SHP77 treated with DMSO at 0.1 percent for 48 hours (cell line): ENCODE measurements around the gene PTPN5.
A peak's percentile ranks its signal among the peaks of the same experiment; 100 is the strongest.
"Not testable (repeated sequence)": the region's sequence is repeated elsewhere in the genome, so short reads cannot be mapped to it uniquely, and the experiment has no call there.

Experiments
- DNase-seq: peaks from one replicate; lab custom pipeline; 2025; lab: John Stamatoyannopoulos, UW

PTPN5 gene

DNA sequence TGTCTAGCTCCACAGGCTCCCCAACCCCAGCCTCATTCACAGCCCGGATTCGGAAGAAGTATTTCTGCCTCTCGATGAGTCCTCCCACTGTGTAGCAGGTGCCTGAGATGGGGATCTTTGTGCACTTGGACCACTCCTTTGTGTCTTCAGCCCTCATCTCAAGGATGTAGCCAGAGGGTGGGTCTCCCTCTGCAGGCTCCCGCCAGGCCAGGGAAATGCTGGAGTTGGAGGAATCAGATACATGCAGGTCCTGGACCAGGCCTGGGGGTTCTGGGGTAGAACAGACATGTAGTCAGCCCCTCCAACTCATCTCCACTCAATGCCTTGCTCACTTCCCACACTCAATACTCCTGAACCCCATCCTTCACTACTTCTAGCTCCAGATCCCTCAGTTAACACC is 82.2 kb downstream of the PTPN5 start:
- no peak for DNase-seq

DNA sequence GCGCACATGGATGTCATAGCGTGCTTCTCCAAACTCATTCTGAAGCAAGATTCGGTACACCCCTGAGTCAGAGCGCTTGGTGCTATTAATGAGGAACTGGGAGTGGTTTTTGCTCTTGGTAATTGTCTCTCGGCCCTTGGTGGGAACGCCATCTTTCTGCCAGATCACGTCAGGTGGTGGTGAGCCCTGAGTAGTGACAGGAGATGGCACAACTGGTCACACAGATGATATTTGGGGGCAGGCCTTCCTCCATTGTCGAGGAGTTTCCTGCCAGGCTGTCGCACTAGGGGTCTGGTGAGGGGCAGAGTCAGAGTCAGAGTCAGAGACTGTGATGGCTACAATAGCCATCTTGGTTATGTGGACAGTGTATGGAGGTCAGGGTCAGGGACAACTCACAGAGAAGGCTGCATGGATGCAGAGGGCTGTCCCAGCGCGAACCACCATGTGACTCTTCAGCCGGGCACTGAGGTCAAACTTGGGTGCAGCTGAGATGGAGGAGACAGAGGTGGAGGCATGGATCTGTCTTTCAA is 83.7 kb downstream of the PTPN5 start:
- DNase-seq: no peak

DNA sequence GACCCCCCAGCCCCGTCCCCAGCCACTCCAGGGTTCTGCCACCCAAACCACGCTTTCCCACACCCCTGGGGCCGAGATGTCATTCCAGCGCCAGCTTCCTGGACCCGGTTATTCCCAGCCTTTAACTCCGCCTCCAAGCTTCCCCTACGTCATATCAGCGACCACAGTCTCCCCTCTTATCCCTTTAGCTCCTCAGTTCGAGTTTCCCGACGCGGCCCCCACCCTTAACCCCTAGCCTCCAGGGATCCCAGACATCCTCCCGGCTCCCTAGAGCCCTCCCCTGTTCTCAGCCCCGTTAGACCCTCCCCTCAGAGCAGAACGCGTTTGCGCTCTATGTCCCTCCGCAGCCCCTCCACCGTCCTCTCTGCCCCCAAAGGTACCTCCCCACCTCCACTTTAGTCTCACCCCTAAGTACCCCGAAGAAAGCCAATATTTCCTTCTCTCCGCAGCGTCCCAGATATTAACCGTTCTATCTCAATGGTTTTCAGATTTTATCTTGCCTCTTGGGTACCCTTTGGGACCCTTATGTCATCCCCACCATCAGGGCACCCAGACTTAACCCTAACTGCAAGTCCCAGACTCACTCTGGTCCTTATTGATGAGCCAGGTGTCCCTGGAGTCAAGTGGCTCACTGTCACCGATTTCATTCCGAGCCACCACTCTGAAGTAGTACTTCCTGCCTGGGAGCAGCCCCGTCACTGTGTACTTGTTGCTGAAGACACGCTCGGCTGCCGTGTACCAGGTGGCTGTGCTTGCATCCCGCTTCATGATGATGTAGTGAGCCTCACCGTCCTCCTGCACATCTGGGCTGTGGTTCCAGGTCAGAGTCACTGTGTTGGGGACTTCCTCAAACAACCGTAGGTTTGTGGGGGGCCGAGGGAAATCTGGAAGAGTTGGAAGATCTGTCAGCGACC is 85.0 kb downstream of the PTPN5 start:
- DNase-seq: peak; percentile 4

DNA sequence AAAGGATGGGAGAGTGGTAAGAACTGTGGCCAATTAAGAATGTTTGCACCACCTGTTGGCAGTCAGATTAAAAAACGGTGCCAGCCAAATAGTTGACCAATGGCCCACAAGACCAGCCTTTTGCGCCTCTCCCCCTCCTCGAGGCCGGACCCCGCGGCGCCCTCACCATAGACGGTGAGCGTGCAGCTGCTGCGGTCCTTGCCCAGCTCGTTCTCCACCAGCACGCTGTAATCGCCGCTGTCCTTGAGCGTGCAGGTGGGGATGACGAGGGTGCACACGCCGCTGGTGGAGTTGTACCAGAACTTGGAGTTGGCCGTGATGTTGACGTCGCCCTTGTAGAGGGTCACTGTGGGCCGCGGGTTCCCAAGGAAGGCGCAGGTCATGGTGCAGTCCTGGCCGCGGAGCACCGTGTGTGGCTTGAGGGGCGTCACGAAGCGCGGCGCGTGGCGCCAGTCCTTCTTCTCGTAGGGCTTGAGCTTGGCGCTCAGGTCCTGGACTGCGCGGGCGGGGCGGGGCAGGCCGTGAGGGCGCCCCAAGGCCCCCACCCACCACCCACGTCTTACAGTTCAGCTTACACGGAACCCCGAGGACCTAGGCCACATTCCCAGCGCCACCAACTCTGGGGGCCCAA is 85.8 kb downstream of the PTPN5 start:
- no peak for DNase-seq

DNA sequence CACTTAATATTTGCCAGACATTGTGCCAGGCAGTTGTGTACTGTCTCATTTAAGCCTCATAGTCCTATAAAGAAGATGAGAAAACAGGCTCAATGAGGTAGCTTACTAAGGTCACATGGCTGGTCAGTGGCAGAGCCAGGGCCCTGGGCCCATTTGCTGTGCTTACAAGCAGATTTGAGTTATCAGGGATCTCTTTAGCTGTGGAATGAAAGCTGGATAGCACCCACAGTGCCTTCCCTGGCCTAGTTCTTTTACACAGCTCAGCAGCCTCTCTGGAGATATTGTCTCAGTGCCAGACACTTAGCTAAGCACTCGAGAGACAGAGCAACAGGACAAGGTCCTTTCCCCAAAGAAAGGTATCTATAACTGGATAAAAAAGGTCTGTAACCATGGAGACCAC is 86.9 kb downstream of the PTPN5 start:
- no peak for DNase-seq

DNA sequence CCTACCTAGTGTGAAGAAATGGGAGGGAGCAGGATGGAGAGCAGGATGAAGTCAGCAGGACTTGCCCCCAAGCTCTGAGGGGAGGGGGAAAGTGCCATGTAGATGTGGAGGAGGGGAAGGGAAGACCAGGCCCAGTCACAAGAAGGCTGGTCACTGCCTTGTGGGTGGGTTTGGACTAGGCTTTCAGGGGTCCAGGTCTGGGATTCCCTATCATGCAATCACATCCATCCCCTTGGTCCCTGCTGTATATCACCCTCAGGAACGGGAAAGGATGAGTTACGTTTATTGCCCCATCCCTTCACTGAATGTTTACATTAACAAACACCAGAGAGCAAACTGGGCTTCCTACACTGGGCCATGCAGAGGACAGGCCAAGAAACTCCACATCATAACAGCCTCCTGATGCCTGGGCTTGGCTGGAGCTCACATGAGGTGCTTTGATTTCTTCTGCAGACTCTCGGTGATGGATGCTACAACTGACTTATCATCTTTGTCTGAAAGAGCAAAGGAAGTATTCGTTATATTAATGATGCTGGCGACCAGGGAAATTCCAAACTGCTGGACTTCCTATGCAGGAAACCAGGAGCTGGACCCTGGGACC is 87.5 kb downstream of the PTPN5 start:
- DNase-seq: no peak

DNA sequence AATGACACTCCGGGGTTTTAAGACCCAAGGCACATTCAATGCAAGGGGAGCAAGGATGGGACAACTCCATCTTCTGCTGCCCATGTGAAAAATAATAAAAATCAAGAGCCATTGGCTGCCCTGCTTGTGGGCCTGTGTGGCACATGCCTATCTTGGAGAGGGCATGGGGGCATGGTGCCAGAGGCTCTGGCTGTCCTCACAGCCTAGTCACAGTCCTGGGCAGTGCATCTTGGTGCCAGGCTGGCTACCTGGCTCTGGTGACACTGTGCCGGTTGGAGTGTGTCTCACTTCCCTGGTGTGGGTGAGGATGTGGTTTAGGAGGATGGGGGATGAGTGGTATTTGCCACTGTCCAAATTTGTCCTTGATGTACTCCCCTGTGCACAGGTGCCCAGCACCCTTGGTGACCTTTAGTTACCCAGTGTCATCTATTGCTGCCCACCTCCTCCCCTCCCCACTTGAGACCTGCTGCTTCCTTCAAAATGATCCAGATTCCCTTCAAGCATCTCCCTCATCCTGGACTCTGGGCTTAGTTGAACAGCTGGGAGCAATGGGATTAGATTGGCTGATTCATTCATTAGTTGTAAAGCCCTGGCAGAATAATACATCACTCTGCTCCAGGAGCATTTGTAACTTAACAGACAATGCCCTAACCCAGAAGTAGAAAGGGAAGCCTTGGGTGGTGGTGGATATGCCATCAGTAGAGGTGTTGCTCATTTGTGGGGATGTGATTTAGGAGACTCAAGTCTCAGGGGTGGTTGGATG is 88.4 kb downstream of the PTPN5 start:
- DNase-seq: no peak

DNA sequence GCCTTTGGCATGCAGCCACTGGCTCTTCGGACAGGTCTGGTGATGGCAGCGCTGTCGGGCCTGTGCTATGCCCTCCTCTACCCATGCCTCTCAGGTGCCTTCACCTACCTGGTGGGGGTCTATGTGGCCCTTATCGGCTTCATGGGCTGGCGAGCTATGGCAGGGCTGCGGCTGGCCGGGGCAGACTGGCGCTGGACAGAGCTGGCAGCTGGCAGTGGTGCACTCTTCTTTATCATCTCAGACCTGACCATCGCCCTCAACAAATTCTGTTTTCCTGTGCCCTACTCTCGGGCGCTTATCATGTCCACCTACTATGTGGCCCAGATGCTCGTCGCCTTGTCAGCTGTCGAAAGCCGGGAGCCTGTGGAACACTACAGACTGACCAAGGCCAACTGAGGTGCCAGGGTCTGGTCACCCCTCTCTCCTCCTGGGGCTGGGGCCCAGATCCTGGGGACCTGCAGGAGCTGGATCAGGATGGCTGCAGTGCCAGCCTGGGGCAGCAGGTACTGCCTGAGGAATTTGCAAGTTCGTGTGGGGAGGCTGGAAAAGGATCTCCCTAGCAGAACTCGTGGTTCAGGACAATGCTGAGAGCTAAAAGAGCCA is 89.9 kb downstream of the PTPN5 start:
- no peak for DNase-seq

DNA sequence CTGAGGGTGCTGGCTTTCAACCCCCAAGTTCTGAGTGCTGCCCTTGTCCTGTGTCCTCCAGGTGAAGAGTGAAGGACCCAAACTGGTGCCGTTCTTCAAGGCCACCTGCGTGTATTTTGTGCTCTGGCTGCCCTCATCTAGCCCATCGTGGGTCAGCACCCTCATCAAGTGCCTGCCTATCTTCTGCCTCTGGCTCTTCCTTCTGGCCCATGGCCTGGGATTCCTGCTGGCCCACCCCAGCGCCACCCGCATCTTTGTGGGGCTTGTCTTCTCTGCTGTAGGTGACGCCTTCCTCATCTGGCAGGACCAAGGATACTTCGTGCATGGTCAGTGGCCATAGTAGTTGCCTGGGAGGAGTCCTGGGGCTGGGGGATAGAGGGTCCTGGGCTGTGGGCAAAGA is 90.7 kb downstream of the PTPN5 start:
- DNase-seq: no peak

DNA sequence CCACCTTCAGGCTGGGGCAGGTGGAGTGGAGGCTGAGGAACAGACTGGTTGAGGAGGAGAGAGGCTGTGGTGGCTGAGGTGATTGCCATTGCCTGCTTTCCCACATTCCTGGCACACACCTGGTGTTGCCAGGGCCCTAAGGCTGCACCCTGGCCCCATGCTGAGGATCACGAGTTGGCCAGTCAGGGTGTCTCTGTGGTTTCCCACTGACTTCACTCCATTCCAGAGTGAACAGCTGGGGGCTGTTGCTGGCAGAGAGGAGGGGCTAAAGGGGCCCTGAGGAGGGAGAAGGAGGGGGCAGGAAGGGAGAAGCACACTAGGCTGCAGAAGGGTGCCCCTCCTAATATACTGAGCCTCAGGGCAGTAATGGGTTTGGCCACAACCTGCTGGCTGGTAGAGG is 91.2 kb downstream of the PTPN5 start:
- no peak for DNase-seq

DNA sequence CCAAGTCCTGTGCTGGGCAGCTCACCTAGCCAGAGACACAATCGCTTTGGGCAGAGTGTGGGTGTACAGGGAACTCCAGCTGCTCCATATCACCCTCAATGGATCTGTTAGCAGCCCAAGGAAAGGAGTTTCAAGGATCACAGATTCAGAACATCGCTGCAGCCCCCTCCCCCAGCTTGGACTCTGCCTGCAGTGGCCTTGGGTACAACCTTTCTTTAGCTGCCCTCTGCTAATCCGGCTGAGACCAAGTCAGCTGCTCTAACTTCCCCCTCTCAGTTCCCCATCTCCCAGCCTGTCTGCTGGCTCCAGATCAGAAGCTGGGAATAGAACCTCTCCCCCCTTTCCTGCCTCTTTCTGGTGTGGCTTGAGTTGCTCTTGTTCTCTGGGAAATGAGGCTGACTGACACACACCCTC is 91.7 kb downstream of the PTPN5 start:
- DNase-seq: no peak

DNA sequence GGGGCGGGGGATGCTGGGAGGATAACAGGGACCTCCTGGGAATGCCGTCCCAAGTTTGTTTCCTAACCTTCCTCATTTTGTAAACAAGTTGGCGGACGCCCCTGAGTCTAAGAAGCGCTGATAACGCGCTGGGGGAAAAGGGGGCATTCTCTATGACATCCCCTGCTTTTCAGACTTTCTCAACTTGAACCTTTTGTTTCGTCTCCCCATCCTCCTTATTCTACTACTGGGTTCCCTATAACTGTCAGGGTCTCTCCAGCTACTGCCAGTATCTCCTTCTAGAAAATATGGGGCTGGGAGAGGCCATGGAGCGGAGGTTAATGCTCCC is 92.4 kb downstream of the PTPN5 start:
- DNase-seq: no peak

DNA sequence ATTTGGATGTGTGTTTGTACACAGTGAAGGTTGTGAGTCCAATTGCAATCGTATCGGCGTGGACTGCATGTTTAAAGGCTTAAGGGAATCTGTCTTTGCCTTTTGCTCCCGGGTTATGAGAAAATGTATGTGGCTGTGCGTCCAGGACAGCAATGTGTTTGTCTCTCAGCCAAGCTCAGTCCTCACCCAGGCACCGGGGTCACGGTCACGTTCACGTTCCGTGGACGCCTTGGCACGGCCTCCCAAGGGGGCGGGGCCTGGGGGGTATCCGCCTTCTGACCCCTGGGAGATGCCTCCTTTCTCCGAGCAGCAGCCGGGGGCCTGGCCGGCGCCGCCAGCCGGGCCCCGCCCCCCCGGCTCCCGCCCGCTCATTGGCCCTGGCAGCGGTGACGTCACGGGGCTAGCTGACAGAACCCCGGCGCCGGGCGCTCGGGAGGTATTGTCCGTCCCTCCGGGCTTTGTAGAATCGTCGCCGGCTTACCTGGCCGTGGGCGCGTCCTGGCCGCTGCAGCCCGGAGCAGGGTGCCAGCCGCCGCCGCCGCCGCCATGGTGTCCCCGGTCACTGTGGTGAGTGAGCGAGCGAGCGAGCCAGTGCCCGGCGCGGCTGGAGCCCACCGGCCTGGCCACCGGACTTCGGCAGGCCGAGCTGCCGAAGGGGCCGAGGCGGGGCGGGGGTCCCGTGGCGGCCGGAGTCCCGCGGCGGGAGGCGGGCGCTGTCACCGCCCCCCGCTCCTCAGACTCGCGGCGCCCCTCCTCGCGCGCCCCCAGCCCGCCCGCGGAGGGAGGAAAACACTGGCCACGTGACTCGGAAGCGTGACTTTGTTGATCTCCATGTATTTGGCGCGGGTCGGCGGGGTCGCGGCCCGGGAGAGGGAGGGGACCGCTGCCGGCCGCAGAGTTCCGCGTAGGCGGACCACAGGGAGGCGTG is 93.0 kb downstream of the PTPN5 start, which contains the start of gene TMEM86A:
Gene TMEM86A, plus strand, starts transcription at position 439 of the 928 bp plus-strand sequence. Its CDS starts 108 bp downstream, at position 547.
- DNase-seq: peak; percentile 13

DNA sequence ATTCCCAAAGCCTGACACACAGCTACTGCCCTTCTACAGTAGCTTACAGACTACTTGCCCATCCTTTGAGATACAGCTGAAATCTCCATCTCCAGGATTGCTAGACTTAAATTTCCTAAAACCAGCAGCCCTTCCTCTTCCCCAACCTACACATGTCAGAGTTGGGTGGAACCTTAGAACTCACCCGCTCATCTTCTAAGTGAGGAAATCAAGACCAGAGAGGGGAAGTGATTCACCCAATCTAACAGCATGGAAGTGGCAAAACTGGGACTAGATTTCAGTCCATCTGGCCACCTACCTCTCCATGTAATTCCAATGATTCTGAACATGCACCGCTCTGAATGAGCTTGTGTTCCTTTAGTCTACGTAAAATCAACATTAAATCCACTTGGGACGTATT is 94.0 kb downstream of the PTPN5 start:
- DNase-seq: no peak

DNA sequence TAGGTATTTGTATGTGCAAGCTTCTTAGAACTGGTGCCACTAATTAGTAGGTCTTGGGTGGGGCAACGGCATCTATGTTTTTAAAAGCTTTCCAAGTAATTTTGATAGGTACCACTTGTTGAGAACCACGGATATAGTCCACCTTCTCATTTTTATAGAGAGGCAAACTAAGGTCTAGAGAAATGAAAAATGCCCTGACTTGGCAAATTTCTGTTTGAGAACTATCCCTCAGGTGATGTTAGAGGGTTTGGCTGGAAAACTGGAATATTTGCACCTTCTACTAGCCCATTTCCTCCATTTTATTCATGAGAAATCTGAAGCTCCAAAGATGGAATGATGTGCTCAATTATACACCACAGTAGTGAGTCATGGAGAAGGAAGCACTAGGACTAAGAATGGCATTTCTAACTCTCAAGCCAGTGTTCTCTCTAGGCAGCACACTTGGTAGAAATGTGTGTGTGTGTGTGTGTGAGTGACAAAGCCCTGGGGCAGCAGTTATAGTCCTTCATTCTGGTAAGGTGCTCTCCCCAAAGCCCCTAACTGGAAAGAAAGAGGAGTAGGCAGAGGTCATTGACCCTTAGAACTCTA is 94.9 kb downstream of the PTPN5 start:
- no peak for DNase-seq

DNA sequence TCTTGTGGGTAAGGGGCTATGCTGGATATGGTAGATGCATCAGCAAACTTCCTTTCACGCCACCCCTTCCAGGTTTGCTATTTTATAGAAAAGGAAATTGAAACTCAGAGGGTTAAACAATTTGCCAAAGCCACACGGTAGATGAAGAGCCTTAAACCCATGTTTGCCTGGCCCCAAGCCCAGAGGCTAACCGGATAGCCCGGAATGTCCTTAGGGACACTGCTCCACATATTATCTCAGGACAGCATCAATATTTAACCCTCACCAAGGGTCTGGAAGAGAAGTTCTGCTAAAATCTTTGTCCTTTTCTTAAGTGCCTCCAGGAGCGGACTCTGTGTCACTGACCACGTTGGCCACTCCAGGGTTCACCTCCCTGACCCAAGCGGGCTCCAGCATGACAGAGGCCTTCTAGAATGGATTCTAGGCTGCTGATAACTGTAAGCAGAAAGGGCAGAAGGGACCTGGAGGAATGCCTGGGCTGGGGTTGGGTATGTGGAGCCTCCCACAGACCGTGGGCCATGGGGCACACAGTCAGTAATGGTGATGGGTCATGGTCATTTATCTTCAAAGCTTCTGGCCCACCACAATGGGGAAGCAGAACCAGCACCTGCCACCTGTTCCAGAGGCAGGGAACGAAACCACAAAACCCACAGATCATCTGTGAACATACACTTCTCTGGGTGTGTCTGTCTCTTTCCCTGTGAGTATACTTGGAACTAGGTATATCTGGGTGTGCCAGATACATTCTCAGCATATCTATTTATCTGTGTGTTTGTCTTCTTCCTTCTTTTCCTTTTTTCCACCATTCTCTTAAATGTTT is 98.4 kb downstream of the PTPN5 start:
- no peak for DNase-seq

DNA sequence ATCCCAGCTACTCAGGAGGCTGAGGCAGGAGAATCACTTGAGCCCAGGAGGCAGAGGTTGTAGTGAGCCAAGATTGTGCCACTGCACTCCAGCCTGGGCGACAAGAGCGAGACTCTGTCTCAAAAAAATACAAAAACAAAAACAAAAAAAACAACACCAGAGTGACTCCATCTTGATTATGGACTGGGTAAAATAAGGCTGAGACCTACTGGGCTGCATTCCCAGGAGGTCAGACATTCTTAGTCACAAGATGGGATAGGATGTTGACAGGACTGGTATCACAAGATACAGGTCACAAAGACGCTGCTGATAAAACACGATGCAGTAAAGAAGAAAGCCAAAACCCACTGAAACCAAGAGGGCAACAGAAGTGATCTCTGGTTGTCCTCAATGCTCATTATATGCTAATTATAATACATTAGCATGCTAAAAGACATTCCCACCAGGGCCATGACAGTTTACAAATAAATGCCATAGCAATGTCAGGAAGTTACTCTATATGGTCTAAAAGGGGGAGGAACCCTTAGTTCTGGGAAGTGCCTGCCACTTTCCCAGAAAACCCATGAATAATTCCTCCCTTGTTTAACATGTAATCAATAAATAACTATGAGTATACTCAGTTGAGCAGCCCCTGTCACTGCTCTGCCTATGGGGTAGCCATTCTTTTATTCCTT is 100.0 kb downstream of the PTPN5 start:
- not testable (repeated sequence) for DNase-seq

DNA sequence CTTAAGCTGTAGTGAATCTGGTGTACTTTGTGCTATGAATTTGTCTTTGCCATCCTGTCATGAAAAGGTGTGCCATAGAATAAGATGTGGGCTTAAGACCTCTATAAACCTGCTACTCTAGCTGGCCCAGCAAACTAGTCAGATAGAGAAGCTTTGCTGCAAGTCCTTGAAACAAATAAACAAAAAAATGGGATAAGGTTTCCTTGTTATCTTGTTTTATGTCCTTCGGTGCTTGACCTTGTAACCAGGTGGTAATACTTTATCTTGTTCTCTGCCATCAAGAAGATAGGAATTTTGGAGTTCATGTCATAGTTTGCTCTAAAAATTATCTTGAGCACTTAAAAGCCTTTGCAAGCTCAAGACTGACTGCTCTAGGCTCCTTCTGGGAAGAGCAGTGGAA is 107.3 kb downstream of the PTPN5 start:
- DNase-seq: no peak

DNA sequence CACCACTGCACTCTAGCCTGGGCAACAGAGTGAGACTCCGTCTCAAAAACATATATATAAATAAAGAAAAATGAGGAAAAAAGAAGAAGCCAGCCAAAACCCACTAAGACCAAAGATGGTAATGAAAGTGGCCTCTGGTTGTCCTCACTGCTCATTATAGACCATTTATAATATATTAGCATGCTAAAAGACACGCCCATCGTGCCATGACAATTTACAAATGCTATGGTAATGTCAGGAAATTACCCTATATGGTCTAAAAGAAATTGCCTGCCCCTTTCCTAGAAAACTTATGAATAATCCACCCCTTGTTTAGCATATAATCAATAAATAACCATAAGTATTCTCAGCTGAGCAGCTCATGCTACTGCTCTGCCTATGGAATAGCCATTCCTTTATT is 109.1 kb downstream of the PTPN5 start:
- DNase-seq: no peak
